Brain microvascular endothelial cell (primary cell): ENCODE results near the gene HPCA.

Experiments used
- DNase-seq: peaks from one replicate; pipeline ENCODE4 v3.0.0-alpha.2; 2020
- H3K27ac ChIP-seq: fragments of 250-450 bp; sonication (Bioruptor Pico); 2 replicates; pipeline ENCODE4 v1.5.1; 2020; ENCODE audit warnings: mild to moderate bottlenecking, moderate library complexity
- H3K27me3 ChIP-seq: fragments of 250-450 bp; sonication (Bioruptor Pico); replicated peaks from 2 replicates; pipeline ENCODE4 v1.5.1; 2020; ENCODE audit warnings: mild to moderate bottlenecking
- H3K36me3 ChIP-seq: fragments of 250-450 bp; sonication (Bioruptor Pico); replicated peaks from 2 replicates; pipeline ENCODE4 v1.5.1; 2020; ENCODE audit warnings: mild to moderate bottlenecking
- H3K4me3 ChIP-seq: 2 replicates; pipeline ENCODE4 v1.5.1; 2011; ENCODE audit warnings: low read depth, mild to moderate bottlenecking, control low read depth, low read length, moderate library complexity
- CTCF ChIP-seq: IDR thresholded peaks from 2 replicates; pipeline ENCODE4 v1.5.1; 2011; ENCODE audit warnings: low read depth, mild to moderate bottlenecking, moderate library complexity, low read length, control low read depth, inconsistent platforms; ENCODE audit errors: missing control alignments
- in situ Hi-C: cut with HindIII; loops from 2 replicates; pipeline ENCODE4 v1.10.0; 2017; ENCODE audit warnings: low sequenced_read_pairs, low pct_ligation_motif_present

Gene HPCA

GRCh38 chr1:32868806-32869455 is 17.4 kb upstream of the HPCA start:
- peaks cover 2% of the 10 kb centered on the region for H3K27me3 ChIP-seq
- no peak for DNase-seq
- H3K36me3 ChIP-seq: no peaks in the 10 kb centered on the region
- in situ Hi-C loops: no loop called here
- TF ChIP-seq CTCF: no peak
- H3K27ac ChIP-seq: no peak overlapping the region
- H3K4me3 ChIP-seq: no peak overlapping the region

DNA sequence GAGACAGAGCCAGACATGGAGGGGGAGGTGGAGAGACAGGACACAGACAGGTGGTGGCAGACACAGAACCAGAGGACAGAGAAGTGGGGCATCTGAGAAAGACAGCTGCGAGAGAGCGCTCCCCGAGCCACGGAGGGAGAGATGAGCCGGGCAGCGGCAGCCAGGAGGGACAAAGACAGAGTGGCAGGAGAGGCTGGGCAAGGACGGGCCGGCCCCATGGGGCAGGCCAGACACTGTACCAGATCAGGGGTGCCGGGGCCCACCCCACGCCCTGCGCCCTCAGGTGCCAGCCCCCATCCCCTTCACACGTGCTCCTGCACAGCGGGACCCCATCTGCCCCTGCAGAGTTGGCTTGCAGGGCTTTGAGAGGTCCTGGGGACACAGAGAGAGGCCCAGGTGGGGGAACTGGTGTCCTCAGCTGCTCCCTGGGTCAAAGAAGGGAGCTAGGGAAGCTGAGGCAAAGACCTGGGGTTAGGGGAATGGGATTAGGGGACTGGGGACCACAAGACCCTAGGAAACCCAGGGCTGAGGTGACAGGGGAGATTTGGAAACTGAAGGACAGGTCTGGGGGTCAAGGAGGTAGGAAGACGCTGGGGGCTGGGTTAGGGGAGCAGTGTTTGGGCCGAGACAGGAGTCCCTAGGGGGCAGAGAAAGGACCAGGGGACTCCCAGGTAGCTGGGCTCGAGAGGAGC is 16.2 kb upstream of the HPCA start:
- TF ChIP-seq CTCF: no peak
- no peak for DNase-seq
- in situ Hi-C loops: no loop called here
- no peaks in the 10 kb centered on the region for H3K36me3 ChIP-seq
- peaks cover 2% of the 10 kb centered on the region for H3K27me3 ChIP-seq
- peak overlapping the region; percentile 24 for H3K4me3 ChIP-seq
- H3K27ac ChIP-seq: no peak overlapping the region

DNA sequence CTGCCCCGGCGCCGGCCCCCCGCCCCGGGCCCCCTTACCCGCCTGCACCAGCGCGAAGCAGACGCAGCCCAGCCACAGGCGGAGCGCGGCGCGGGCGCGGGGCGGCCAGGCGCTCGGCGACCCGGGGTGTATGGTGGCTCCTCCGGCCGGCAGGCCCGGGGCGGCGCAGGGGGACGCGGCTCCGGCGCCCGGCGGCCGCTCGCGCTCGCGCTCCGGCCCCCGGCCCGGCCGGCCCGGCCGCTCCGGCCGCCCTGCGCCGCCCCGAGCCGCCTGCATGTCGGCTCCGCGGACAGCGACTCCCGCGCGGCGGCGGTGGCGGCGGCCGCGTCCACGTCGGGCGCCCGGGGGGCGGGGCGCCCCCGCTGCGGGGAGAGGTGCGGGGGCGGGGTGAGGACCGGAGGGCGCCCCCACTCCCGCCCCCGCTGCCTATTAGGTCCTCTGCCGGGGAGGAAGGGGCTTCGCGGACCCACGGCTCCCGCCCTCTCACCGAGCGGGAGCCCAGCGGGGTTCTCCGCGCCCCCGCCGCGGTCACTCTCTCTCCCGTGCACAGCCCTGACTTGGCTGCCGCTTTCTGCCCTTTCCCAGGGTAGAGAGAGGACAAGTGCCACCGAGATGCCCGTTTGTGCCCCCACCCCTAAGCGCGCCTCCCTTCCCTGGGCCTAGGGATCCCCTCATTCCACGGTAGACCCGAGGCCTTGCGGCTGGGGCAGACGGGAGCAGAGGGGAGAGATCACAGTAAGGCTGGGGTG is 15.5 kb upstream of the HPCA start, which contains the start of gene FNDC5:
Gene FNDC5, minus strand, starts transcription at position 298 of the 749 bp plus-strand sequence.
- Histone ChIP-seq H3K36me3 (no peaks in the 10 kb centered on the region), H3K27ac (no peak within 1 kb of the TSS), H3K27me3 (peaks cover 2% of the 10 kb centered on the region), H3K4me3 (peak within 1 kb of the TSS; percentile 47)
- in situ Hi-C loops: no loop called here
- DNase-seq: no peak
- no peak for TF ChIP-seq CTCF

- peak overlapping the region; percentile 47 for H3K4me3 ChIP-seq
- in situ Hi-C loops: no loop called here
- H3K36me3 ChIP-seq: no peaks in the 10 kb centered on the region
- TF ChIP-seq CTCF: no peak
- no peak for DNase-seq
- H3K27ac ChIP-seq: no peak overlapping the region
- H3K27me3 ChIP-seq: peaks cover 2% of the 10 kb centered on the region
These were observed 14.7 kb upstream of the HPCA start for GRCh38 chr1:32871364-32872191.

DNA sequence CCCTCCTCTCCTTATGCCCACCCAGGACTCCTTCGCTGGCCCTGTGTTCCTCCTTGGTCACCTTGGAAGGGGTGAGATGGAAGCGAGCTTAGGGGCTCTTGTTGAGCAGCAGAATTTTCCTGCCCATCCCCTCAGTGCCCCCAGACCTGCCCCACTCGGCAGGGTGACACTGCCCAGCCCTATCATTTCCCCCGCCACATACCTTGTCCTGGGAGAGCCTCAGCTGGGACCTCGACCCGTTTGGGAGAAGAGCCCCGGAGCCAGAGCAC is 14.2 kb upstream of the HPCA start:
- in situ Hi-C loops: no loop called here
- no peaks in the 10 kb centered on the region for H3K36me3 ChIP-seq
- DNase-seq: no peak
- no peak overlapping the region for H3K27ac ChIP-seq
- no peak overlapping the region for H3K4me3 ChIP-seq
- H3K27me3 ChIP-seq: peaks cover 2% of the 10 kb centered on the region
- TF ChIP-seq CTCF: no peak
